HG03039 (cell line): ENCODE results near the gene IKBKG.
"Not testable (repeated sequence)": the region's sequence is repeated elsewhere in the genome, so short reads cannot be mapped to it uniquely, and the experiment has no call there.

Experiments used
- ATAC-seq: cut with Tn5 transposase; IDR thresholded peaks from one replicate; pipeline ENCODE4 v1.9.1; 2021; ENCODE audit warnings: mild to moderate bottlenecking, moderate library complexity; ENCODE audit not compliant: unreplicated experiment

IKBKG gene

GRCh38 chrX:154547245-154548027 is at the start of gene IKBKG:
Gene IKBKG (plus strand): TSS chrX:154547620. CDS start chrX:154552003, 4,383 bp downstream.
- ATAC-seq, result peak; percentile 85

GRCh38 chrX:154501423-154501822 is 46.0 kb upstream of the IKBKG start:
- not testable (repeated sequence) for ATAC-seq

- no peak for ATAC-seq
Measured at GRCh38 chrX:154502098-154502497, 45.3 kb upstream of the IKBKG start.

GRCh38 chrX:154502989-154503388 is 44.4 kb upstream of the IKBKG start:
- no peak for ATAC-seq

GRCh38 chrX:154505734-154506133 is 41.7 kb upstream of the IKBKG start:
- ATAC-seq, result no peak

GRCh38 chrX:154506483-154507332 is 40.7 kb upstream of the IKBKG start:
- no peak for ATAC-seq

- ATAC-seq, result no peak
Measured at GRCh38 chrX:154507673-154508383, 39.6 kb upstream of the IKBKG start.

- ATAC-seq, result no peak
Measured at GRCh38 chrX:154508384-154508745, 39.1 kb upstream of the IKBKG start.

GRCh38 chrX:154509455-154509854 is 38.0 kb upstream of the IKBKG start:
- ATAC-seq, result no peak

GRCh38 chrX:154511761-154512160 is 35.7 kb upstream of the IKBKG start:
- ATAC-seq, result no peak

- ATAC-seq, result no peak
Measured at GRCh38 chrX:154512879-154513553, 34.4 kb upstream of the IKBKG start.

GRCh38 chrX:154513716-154514115 is 33.7 kb upstream of the IKBKG start:
- ATAC-seq, result no peak

- no peak for ATAC-seq
Measured at GRCh38 chrX:154515090-154515965, 32.1 kb upstream of the IKBKG start.

GRCh38 chrX:154515966-154516655 is 31.3 kb upstream of the IKBKG start, which contains the start of gene FAM3A:
Gene FAM3A (minus strand): TSS chrX:154516232. CDS start chrX:154515772, 460 bp downstream.
- ATAC-seq, result peak; percentile 93

- ATAC-seq, result no peak
Measured at GRCh38 chrX:154516656-154517100, 30.7 kb upstream of the IKBKG start.

- ATAC-seq, result no peak
Measured at GRCh38 chrX:154517101-154517781, 30.2 kb upstream of the IKBKG start.

GRCh38 chrX:154519389-154519788 is 28.0 kb upstream of the IKBKG start:
- no peak for ATAC-seq
